Vagina (tissue), 2 donors: Measurements from ENCODE around the gene LRMDA. TPM values are rescaled to one million over a fixed set of nuclear protein-coding genes. Genes with fewer than 3 reads are reported as not detected.

Experiments
- DNase-seq, 2 donors: peaks; one replicate each; pipeline ENCODE4 v3.0.0-alpha.2; 2017; ENCODE audit errors: extremely low spot score in 2 of 2
- H3K27ac ChIP-seq: fragments of 200-600 bp; sonication (generic); one replicate; pipeline ENCODE4 v1.5.1; 2019
- H3K27me3 ChIP-seq: fragments of 200-600 bp; sonication (generic); one replicate; pipeline ENCODE4 v1.5.1; 2019
- H3K36me3 ChIP-seq, 2 donors: fragments of 200-600 bp; sonication (generic); one replicate each; pipeline ENCODE4 v1.5.1; 2017 to 2019
- H3K4me1 ChIP-seq: fragments of 200-600 bp; sonication (generic); one replicate; pipeline ENCODE4 v1.5.1; 2019
- H3K4me3 ChIP-seq, 2 donors: fragments of 200-600 bp; sonication (generic); 1 replicate in 1 of 2; 2 replicates in 1 of 2; pipeline ENCODE4 v1.5.1; 2016 to 2019
- H3K9me3 ChIP-seq: fragments of 200-600 bp; sonication (generic); one replicate; pipeline ENCODE4 v1.5.1; 2019
- CTCF ChIP-seq, 3 experiments: fragments of 450-650 bp in 2 of 3; fragments of 200-600 bp in 1 of 3; sonication (generic) in 1 of 3; IDR thresholded peaks; one replicate each; pipeline ENCODE4 v1.5.1; 2017 to 2019; ENCODE audit warnings: antibody characterized with exemption in 3 of 3, mild to moderate bottlenecking in 2 of 3, moderate library complexity in 2 of 3
- POLR2A ChIP-seq, 2 donors: fragments of 450-650 bp; IDR thresholded peaks; one replicate each; pipeline ENCODE4 v1.6.1; 2017; ENCODE audit warnings: antibody characterized with exemption in 2 of 2, mild to moderate bottlenecking in 2 of 2, moderate library complexity in 2 of 2
- POLR2AphosphoS5 ChIP-seq, 2 donors: sonication (generic); formaldehyde crosslinking; IDR thresholded peaks; one replicate each; pipeline ENCODE4 v1.9.0; 2017; ENCODE audit warnings: antibody characterized with exemption in 2 of 2, mild to moderate bottlenecking in 2 of 2, low read depth in 1 of 2; ENCODE audit not compliant: insufficient read depth in 1 of 2
- intact Hi-C: fragments of 100-400 bp; cut with DNase I; formaldehyde crosslinking; loops from one replicate; pipeline ENCODE4 v1.15.1; 2023
- total RNA-seq: library from RNA; depleted of rRNA; stranded (reverse); fragments of >200 nt; gene quantifications from one replicate; pipeline ENCODE4 v1.2.3, GENCODE V29; 2016

The LRMDA gene
- total RNA-seq, 1 donor from 2014 or later, result 22.6 TPM

GRCh38 chr10:75884808-75885207, 453.4 kb downstream of the LRMDA start:
- DNase-seq, result no peak
- H3K4me1 ChIP-seq, result no peaks in the 10 kb centered on the region
- H3K36me3 ChIP-seq, result no peaks in the 10 kb centered on the region
- H3K27ac ChIP-seq, result no peak overlapping the region
- TF ChIP-seq POLR2A (IDR thresholded peaks at IDR 0.05), result no peak
- TF ChIP-seq POLR2AphosphoS5 (IDR thresholded peaks at IDR 0.05; ENCODE audit: insufficient read depth in 1 of 2, low read depth in 1 of 2), result no peak
- TF ChIP-seq CTCF (IDR thresholded peaks at IDR 0.05), result no peak
- H3K4me3 ChIP-seq, result no peak overlapping the region
- no peaks in the 10 kb centered on the region for H3K27me3 ChIP-seq
- intact Hi-C loops, result no loop called here
- no peaks in the 10 kb centered on the region for H3K9me3 ChIP-seq

GRCh38 chr10:75887369-75887768, 455.9 kb downstream of the LRMDA start:
- no peak for DNase-seq
- Histone ChIP-seq H3K36me3 (no peaks in the 10 kb centered on the region), H3K9me3 (no peaks in the 10 kb centered on the region), H3K27ac (no peak overlapping the region), H3K4me3 (no peak overlapping the region), H3K27me3 (no peaks in the 10 kb centered on the region), H3K4me1 (no peaks in the 10 kb centered on the region)
- TF ChIP-seq POLR2AphosphoS5 (IDR thresholded peaks at IDR 0.05; ENCODE audit: insufficient read depth in 1 of 2, low read depth in 1 of 2) (no peak), POLR2A (IDR thresholded peaks at IDR 0.05) (no peak)
- intact Hi-C loops, result no loop called here

GRCh38 chr10:75887992-75888680, 456.7 kb downstream of the LRMDA start:
- H3K36me3 ChIP-seq, result no peaks in the 10 kb centered on the region
- intact Hi-C loops, result no loop called here
- H3K9me3 ChIP-seq, result no peaks in the 10 kb centered on the region
- DNase-seq, result no peak
- no peak for TF ChIP-seq POLR2A (IDR thresholded peaks at IDR 0.05)
- TF ChIP-seq POLR2AphosphoS5 (IDR thresholded peaks at IDR 0.05; ENCODE audit: insufficient read depth in 1 of 2, low read depth in 1 of 2), result no peak
- no peak for TF ChIP-seq CTCF (IDR thresholded peaks at IDR 0.05)
- H3K4me1 ChIP-seq, result no peaks in the 10 kb centered on the region
- no peaks in the 10 kb centered on the region for H3K27me3 ChIP-seq
- H3K4me3 ChIP-seq, result no peak overlapping the region
- H3K27ac ChIP-seq, result no peak overlapping the region

GRCh38 chr10:75889051-75889450, 457.6 kb downstream of the LRMDA start:
- Histone ChIP-seq H3K4me1 (no peaks in the 10 kb centered on the region), H3K27me3 (no peaks in the 10 kb centered on the region), H3K27ac (no peak overlapping the region), H3K4me3 (no peak overlapping the region), H3K36me3 (no peaks in the 10 kb centered on the region), H3K9me3 (no peaks in the 10 kb centered on the region)
- peak in 1 of 2 donors; percentile 37 for DNase-seq
- TF ChIP-seq CTCF (IDR thresholded peaks at IDR 0.05) (no peak), POLR2A (IDR thresholded peaks at IDR 0.05) (no peak), POLR2AphosphoS5 (IDR thresholded peaks at IDR 0.05; ENCODE audit: insufficient read depth in 1 of 2, low read depth in 1 of 2) (no peak)
- intact Hi-C loops, result no loop called here

- TF ChIP-seq CTCF (IDR thresholded peaks at IDR 0.05), result no peak
- TF ChIP-seq POLR2A (IDR thresholded peaks at IDR 0.05), result no peak
- no peak for TF ChIP-seq POLR2AphosphoS5 (IDR thresholded peaks at IDR 0.05; ENCODE audit: insufficient read depth in 1 of 2, low read depth in 1 of 2)
- DNase-seq, result no peak
- H3K27ac ChIP-seq, result no peak overlapping the region
- H3K36me3 ChIP-seq, result no peaks in the 10 kb centered on the region
- H3K27me3 ChIP-seq, result no peaks in the 10 kb centered on the region
- H3K4me1 ChIP-seq, result peaks cover under 1% of the 10 kb centered on the region
- intact Hi-C loops, result no loop called here
- no peak overlapping the region for H3K4me3 ChIP-seq
- no peaks in the 10 kb centered on the region for H3K9me3 ChIP-seq
Observed at GRCh38 chr10:75894761-75895160, 463.3 kb downstream of the LRMDA start.
